ENCODE results near the gene UBALD2. TPM values are rescaled to one million over a fixed set of nuclear protein-coding genes. Genes with fewer than 3 reads are reported as not detected.
"Not testable (repeated sequence)": the region's sequence is repeated elsewhere in the genome, so short reads cannot be mapped to it uniquely, and the experiment has no call there.

The UBALD2 gene
- total RNA-seq, 1 donor from 2014 or later = 26.0 TPM

DNA sequence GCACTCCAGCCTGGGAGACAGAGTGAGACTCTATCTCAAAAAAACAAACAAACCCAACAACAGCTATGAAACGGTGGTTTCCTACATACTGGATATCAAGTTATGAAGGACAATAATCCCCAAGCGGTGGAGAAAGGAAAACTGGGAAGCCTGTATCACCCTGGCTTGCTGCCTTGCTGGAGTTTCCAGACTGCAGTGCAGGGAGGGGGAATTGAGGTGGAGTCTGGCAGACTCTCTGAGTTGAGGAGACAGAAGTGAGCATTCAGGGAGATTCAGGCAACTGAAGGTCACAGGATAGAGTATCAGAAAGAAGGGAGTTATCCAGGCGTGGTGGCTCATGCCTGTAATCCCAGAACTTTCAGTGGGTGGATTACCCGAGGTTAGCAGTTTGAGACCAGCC, 31.0 kb downstream of the UBALD2 start:
- no peak for DNase-seq
- Histone ChIP-seq H3K4me3 (no peak overlapping the region), H3K27ac (replicated peaks) (no peak overlapping the region), H3K36me3 (no peaks in the 10 kb centered on the region), H3K27me3 (ENCODE audit: low read depth) (no peaks in the 10 kb centered on the region), H3K4me1 (peaks cover 24% of the 10 kb centered on the region), H3K9me3 (replicated peaks) (no peaks in the 10 kb centered on the region)
- TF ChIP-seq, protein P1, sequence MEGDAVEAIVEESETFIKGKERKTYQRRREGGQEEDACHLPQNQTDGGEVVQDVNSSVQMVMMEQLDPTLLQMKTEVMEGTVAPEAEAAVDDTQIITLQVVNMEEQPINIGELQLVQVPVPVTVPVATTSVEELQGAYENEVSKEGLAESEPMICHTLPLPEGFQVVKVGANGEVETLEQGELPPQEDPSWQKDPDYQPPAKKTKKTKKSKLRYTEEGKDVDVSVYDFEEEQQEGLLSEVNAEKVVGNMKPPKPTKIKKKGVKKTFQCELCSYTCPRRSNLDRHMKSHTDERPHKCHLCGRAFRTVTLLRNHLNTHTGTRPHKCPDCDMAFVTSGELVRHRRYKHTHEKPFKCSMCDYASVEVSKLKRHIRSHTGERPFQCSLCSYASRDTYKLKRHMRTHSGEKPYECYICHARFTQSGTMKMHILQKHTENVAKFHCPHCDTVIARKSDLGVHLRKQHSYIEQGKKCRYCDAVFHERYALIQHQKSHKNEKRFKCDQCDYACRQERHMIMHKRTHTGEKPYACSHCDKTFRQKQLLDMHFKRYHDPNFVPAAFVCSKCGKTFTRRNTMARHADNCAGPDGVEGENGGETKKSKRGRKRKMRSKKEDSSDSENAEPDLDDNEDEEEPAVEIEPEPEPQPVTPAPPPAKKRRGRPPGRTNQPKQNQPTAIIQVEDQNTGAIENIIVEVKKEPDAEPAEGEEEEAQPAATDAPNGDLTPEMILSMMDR (IDR thresholded peaks at IDR 0.05; ENCODE audit: borderline replicate concordance) = no peak
- intact Hi-C loops (cut with micrococcal nuclease) = no loop called here

DNA sequence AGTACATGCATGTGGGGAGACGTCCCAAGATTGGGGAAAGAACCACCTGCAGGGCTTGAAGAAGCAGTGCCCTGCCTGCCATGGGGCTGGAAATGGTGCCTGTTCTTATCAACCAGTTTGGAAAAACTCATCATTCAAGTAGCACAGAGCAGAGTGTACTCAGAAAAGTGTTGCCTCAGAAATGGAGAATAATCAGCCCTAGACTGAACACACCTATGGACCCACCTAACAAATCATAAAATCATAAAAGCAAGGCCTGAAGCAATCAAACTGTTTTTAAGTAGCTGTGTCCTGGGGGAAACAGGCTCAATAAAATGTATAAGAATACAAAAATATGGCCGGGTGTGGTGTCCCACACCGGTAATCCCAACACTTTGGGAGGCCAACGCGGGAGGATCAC, 31.7 kb downstream of the UBALD2 start:
- intact Hi-C loops (cut with micrococcal nuclease) = no loop called here
- TF ChIP-seq, protein P1 (IDR thresholded peaks at IDR 0.05; ENCODE audit: borderline replicate concordance) = no peak
- H3K4me1 ChIP-seq = peaks cover 22% of the 10 kb centered on the region

DNA sequence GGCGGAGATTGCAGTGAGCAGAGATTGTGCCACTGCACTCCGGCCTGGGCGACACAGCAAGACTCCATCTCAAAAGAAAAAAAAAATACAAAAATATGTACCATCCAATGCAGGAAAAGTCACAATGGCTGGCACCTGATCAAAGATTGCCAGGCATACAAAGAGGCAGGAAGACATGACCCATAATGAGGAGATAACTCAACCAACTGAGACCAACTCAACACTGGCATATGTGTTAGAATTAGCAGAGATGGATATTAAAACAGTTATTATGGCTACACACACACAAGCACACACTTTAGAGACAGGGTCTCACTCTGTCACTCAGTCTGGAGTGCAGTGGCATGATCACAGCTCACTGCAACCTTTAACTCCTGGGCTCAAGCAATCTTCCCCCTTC, 32.3 kb downstream of the UBALD2 start:
- Histone ChIP-seq H3K4me1 (peaks cover 21% of the 10 kb centered on the region), H3K27ac (replicated peaks) (no peak overlapping the region)
- intact Hi-C loops (cut with micrococcal nuclease) = no loop called here

More for the DNA sequence above, 31.7 kb downstream of the UBALD2 start:
- Histone ChIP-seq H3K27ac (replicated peaks) (no peak overlapping the region), H3K27me3 (ENCODE audit: low read depth) (no peaks in the 10 kb centered on the region), H3K4me3 (no peak overlapping the region), H3K36me3 (no peaks in the 10 kb centered on the region), H3K9me3 (replicated peaks) (no peaks in the 10 kb centered on the region)
- DNase-seq = no peak

DNA sequence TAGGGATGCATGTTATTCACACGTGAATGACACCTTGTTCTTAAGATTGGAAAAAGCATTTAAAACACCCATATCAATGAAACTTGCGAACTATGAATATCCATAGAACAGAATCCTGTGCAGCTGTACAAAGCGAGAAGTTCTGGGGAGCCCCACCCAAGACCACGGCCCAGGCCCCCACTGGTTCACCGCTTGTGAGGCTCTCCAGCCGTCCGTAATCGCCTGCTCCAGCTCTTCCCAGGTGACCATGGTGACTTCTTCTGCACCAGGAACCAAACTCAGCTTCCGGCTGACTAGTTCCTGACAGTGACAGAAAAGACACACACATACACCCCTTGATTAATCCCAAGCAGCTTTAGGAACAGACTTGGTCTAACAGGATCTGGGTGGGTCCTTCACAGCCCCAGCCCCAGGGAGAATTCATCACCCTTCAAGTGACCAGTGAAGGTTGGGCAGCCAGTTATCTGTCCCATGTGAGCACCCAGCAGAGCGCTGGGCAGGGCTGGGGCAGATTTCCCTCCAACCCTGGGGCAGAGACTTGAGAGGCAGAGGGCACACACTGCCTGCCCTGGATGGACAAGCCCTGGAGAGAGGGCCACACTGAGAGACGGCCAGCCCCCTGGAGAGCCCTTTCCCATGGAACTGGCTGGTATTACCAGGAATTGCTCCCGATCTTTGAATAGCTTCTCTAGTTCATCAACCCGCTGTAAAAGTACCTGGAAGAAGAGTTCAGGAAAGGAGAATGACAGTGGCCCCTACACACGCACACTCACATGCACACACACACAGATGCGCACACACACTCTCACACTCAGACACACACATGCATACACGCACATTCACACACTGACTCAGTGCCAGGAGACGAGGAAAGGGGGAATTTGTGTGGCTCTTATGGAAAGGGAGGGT, 39.3 kb downstream of the UBALD2 start:
- Histone ChIP-seq H3K27me3 (ENCODE audit: low read depth) (no peaks in the 10 kb centered on the region), H3K36me3 (peaks cover 14% of the 10 kb centered on the region), H3K4me3 (no peak overlapping the region), H3K9me3 (replicated peaks) (no peaks in the 10 kb centered on the region), H3K27ac (replicated peaks) (no peak overlapping the region), H3K4me1 (no peaks in the 10 kb centered on the region)
- DNase-seq = no peak
- TF ChIP-seq, protein P1 (IDR thresholded peaks at IDR 0.05; ENCODE audit: borderline replicate concordance) = no peak
- intact Hi-C loops (cut with micrococcal nuclease) = loop anchor here (5.0 kb wide), 1 partner anchor 93 kb away; no protein-coding TSS in a partner anchor

More for the DNA sequence above, 32.3 kb downstream of the UBALD2 start:
- TF ChIP-seq, protein P1 (IDR thresholded peaks at IDR 0.05; ENCODE audit: borderline replicate concordance) = no peak
- no peaks in the 10 kb centered on the region for H3K9me3 ChIP-seq (replicated peaks)
- no peak for DNase-seq
- H3K36me3 ChIP-seq = no peaks in the 10 kb centered on the region
- H3K4me3 ChIP-seq = no peak overlapping the region
- no peaks in the 10 kb centered on the region for H3K27me3 ChIP-seq (ENCODE audit: low read depth)

DNA sequence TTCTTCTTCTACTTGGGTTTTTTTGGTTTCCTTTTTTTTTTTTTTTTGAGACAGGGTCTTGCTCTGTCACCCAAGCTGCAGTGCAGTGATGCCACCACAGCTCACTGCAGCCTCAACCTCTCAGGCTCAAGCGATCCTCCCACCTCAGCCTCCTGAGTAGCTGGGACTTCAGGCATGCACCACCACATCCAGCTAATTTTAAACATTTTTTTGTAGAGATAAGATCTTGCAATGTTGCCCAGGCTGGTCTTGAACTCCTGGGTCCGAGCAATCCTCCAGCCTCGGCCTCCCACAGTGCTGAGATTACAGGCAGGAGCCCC, 39.9 kb downstream of the UBALD2 start:
- H3K36me3 ChIP-seq = peaks cover 20% of the 10 kb centered on the region
- intact Hi-C loops (cut with micrococcal nuclease); H3K27me3 ChIP-seq (ENCODE audit: low read depth); H3K27ac ChIP-seq (replicated peaks); H3K4me3 ChIP-seq; H3K4me1 ChIP-seq; H3K9me3 ChIP-seq (replicated peaks); DNase-seq: not testable (repeated sequence)

DNA sequence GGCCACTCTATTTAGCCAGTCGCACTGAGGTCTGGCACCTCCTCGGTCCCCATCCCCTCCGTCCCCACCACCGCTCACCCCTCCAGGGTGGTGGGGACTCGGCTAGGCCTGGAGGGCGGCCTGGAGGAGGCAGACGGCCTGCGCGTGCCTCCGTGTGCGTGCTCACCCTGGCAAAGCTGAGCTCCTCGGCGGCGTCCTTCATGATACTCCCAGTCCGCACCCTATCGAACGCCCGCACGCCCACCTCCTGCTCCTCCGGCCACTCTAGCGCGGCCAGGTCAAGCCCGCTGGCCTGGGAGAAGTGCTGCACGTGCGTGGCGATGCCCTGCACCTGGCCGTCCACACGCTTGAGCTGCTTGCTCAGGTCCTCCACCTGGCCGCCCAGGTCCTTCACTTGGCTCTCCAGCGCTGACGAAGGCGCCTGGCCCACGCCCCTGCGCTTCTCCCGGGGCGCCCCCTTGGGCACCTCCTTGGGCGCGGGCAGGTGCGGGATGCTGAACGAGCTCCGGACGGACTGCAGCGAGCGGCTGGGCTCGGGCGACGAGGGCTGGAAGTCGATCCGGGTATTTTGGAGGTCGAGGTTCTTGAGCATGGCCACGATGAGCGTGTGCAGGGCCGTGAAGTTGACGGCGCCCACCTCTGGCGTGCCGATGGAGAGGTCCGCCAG, 42.3 kb downstream of the UBALD2 start:
- no peaks in the 10 kb centered on the region for H3K9me3 ChIP-seq (replicated peaks)
- peaks cover 44% of the 10 kb centered on the region for H3K36me3 ChIP-seq
- no peaks in the 10 kb centered on the region for H3K4me1 ChIP-seq
- H3K4me3 ChIP-seq = no peak overlapping the region
- H3K27me3 ChIP-seq (ENCODE audit: low read depth) = no peaks in the 10 kb centered on the region
- TF ChIP-seq, protein P1 (IDR thresholded peaks at IDR 0.05; ENCODE audit: borderline replicate concordance) = no peak
- DNase-seq = no peak
- H3K27ac ChIP-seq (replicated peaks) = no peak overlapping the region
- intact Hi-C loops (cut with micrococcal nuclease) = no loop called here
